ENCODE results near the gene DIS3L2. TPM values are rescaled to one million over a fixed set of nuclear protein-coding genes. Genes with fewer than 3 reads are reported as not detected.

Gene DIS3L2
- total and polyA plus RNA-seq, 2 experiments from 2014 or later = 9.3 to 15.6 TPM

- Histone ChIP-seq H3K9me3 (ENCODE audit: low read depth) (no peaks in the 10 kb centered on the region), H3K4me1 (ENCODE audit: insufficient read depth) (no peaks in the 10 kb centered on the region), H4K20me1 (ENCODE audit: insufficient read depth) (no peaks in the 10 kb centered on the region), H3F3A (ENCODE audit: insufficient read depth) (no peaks in the 10 kb centered on the region), H3K27ac (no peak overlapping the region), H3K79me2 (ENCODE audit: insufficient read depth) (no peaks in the 10 kb centered on the region), H3K9me2 (ENCODE audit: insufficient read depth) (no peaks in the 10 kb centered on the region), H3K36me3 (ENCODE audit: low read depth) (no peaks in the 10 kb centered on the region), H2AFZ (no peak overlapping the region), H3K27me3 (replicated peaks; ENCODE audit: insufficient read depth) (no peaks in the 10 kb centered on the region), H3K9ac (no peak overlapping the region), H3K4me3 (no peak overlapping the region), H3K4me2 (ENCODE audit: unreplicated experiment) (no peak overlapping the region)
- in situ Hi-C loops (cut with MboI) = no loop called here
- no peak for DNase-seq
- WGBS, 2 experiments (ENCODE audit: low coverage in 1 of 2, low lambda C conversion rate in 2 of 2, missing lambda C conversion rate in 2 of 2) = 87 to 90% methylated on average over 5 of the region's 5 CpGs
- TF ChIP-seq EZH2 (IDR thresholded peaks at IDR 0.05; ENCODE audit: insufficient read depth, poor library complexity, severe bottlenecking) (no peak), EZH2phosphoT487 (IDR thresholded peaks at IDR 0.05; ENCODE audit: insufficient read depth, low read depth) (no peak)
These were observed 252.5 kb downstream of the DIS3L2 start for GRCh38 chr2:232214053-232214452.

GRCh38 chr2:232216028-232216427, 254.5 kb downstream of the DIS3L2 start:
- Histone ChIP-seq H2AFZ (no peak overlapping the region), H3K79me2 (ENCODE audit: insufficient read depth) (no peaks in the 10 kb centered on the region), H3F3A (ENCODE audit: insufficient read depth) (no peaks in the 10 kb centered on the region), H3K27ac (no peak overlapping the region), H3K4me3 (no peak overlapping the region), H3K27me3 (replicated peaks; ENCODE audit: insufficient read depth) (no peaks in the 10 kb centered on the region), H3K9ac (no peak overlapping the region), H3K4me2 (ENCODE audit: unreplicated experiment) (no peak overlapping the region), H3K9me3 (ENCODE audit: low read depth) (no peaks in the 10 kb centered on the region), H3K9me2 (ENCODE audit: insufficient read depth) (no peaks in the 10 kb centered on the region), H3K4me1 (ENCODE audit: insufficient read depth) (no peaks in the 10 kb centered on the region), H4K20me1 (ENCODE audit: insufficient read depth) (no peaks in the 10 kb centered on the region), H3K36me3 (ENCODE audit: low read depth) (no peaks in the 10 kb centered on the region)
- in situ Hi-C loops (cut with MboI) = no loop called here
- WGBS, 2 experiments (ENCODE audit: low coverage in 1 of 2, low lambda C conversion rate in 2 of 2, missing lambda C conversion rate in 2 of 2) = 81 to 88% methylated on average over 3 of the region's 3 CpGs
- DNase-seq = no peak
- TF ChIP-seq EZH2phosphoT487 (IDR thresholded peaks at IDR 0.05; ENCODE audit: insufficient read depth, low read depth) (no peak), EZH2 (IDR thresholded peaks at IDR 0.05; ENCODE audit: insufficient read depth, poor library complexity, severe bottlenecking) (no peak)

GRCh38 chr2:232218778-232219495, 257.4 kb downstream of the DIS3L2 start:
- H3K27me3 ChIP-seq (replicated peaks; ENCODE audit: insufficient read depth) = no peaks in the 10 kb centered on the region
- H3K36me3 ChIP-seq (ENCODE audit: low read depth) = 0 out of 2 replicates have a peak, but pooled peaks cover 3% of the 10 kb centered on the region
- no peak for DNase-seq
- H3K4me1 ChIP-seq (ENCODE audit: insufficient read depth) = no peaks in the 10 kb centered on the region
- H3K4me2 ChIP-seq (ENCODE audit: unreplicated experiment) = no peak overlapping the region
- in situ Hi-C loops (cut with MboI) = no loop called here
- H3K9ac ChIP-seq = no peak overlapping the region
- H4K20me1 ChIP-seq (ENCODE audit: insufficient read depth) = no peaks in the 10 kb centered on the region
- H3K4me3 ChIP-seq = no peak overlapping the region
- H2AFZ ChIP-seq = no peak overlapping the region
- no peaks in the 10 kb centered on the region for H3K9me2 ChIP-seq (ENCODE audit: insufficient read depth)
- TF ChIP-seq EZH2phosphoT487 (IDR thresholded peaks at IDR 0.05; ENCODE audit: insufficient read depth, low read depth) (no peak), EZH2 (IDR thresholded peaks at IDR 0.05; ENCODE audit: insufficient read depth, poor library complexity, severe bottlenecking) (no peak)
- no peaks in the 10 kb centered on the region for H3K79me2 ChIP-seq (ENCODE audit: insufficient read depth)
- no peaks in the 10 kb centered on the region for H3F3A ChIP-seq (ENCODE audit: insufficient read depth)
- H3K27ac ChIP-seq = no peak overlapping the region
- no peaks in the 10 kb centered on the region for H3K9me3 ChIP-seq (ENCODE audit: low read depth)
- WGBS, 2 experiments (ENCODE audit: low coverage in 1 of 2, low lambda C conversion rate in 2 of 2, missing lambda C conversion rate in 2 of 2) = 97 to 98% methylated on average over 6 of the region's 6 CpGs

GRCh38 chr2:232219496-232219870, 258.0 kb downstream of the DIS3L2 start:
- H2AFZ ChIP-seq = no peak overlapping the region
- no peaks in the 10 kb centered on the region for H3K9me2 ChIP-seq (ENCODE audit: insufficient read depth)
- H3K4me2 ChIP-seq (ENCODE audit: unreplicated experiment) = no peak overlapping the region
- H3K79me2 ChIP-seq (ENCODE audit: insufficient read depth) = no peaks in the 10 kb centered on the region
- TF ChIP-seq EZH2phosphoT487 (IDR thresholded peaks at IDR 0.05; ENCODE audit: insufficient read depth, low read depth) (no peak), EZH2 (IDR thresholded peaks at IDR 0.05; ENCODE audit: insufficient read depth, poor library complexity, severe bottlenecking) (no peak)
- H3K9me3 ChIP-seq (ENCODE audit: low read depth) = no peaks in the 10 kb centered on the region
- no peaks in the 10 kb centered on the region for H4K20me1 ChIP-seq (ENCODE audit: insufficient read depth)
- H3F3A ChIP-seq (ENCODE audit: insufficient read depth) = no peaks in the 10 kb centered on the region
- WGBS, 2 experiments (ENCODE audit: low coverage in 1 of 2, low lambda C conversion rate in 2 of 2, missing lambda C conversion rate in 2 of 2) = 91 to 93% methylated on average over 2 of the region's 2 CpGs
- in situ Hi-C loops (cut with MboI) = no loop called here
- H3K36me3 ChIP-seq (ENCODE audit: low read depth) = 0 out of 2 replicates have a peak, but pooled peaks cover 3% of the 10 kb centered on the region
- DNase-seq = no peak
- H3K4me3 ChIP-seq = no peak overlapping the region
- H3K27me3 ChIP-seq (replicated peaks; ENCODE audit: insufficient read depth) = no peaks in the 10 kb centered on the region
- no peak overlapping the region for H3K9ac ChIP-seq
- no peak overlapping the region for H3K27ac ChIP-seq
- H3K4me1 ChIP-seq (ENCODE audit: insufficient read depth) = no peaks in the 10 kb centered on the region
